ENCODE results near the gene RAB5B.

DNA sequence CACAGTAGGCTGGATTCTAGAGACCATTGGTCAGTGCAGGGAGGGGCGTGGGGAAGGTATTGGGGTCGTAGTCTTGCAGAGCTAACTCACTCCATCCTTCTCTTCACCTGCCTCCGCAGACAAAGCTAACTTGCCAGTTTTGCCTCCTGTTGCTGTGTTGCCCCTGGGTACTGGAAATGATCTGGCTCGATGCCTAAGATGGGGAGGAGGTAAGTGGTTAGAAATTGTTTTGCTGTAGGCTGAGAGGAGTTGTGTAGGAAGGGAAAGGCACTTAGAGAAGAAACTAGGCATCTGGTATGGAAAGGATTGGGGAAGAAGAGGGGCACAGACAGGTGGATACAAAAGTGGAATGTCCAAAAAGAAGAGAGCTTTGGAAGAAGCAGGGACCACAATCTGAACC, 31.8 kb upstream of the RAB5B start:
- TF ChIP-seq POLR2A (IDR thresholded peaks at IDR 0.05): no peak
- TF ChIP-seq, protein P1, sequence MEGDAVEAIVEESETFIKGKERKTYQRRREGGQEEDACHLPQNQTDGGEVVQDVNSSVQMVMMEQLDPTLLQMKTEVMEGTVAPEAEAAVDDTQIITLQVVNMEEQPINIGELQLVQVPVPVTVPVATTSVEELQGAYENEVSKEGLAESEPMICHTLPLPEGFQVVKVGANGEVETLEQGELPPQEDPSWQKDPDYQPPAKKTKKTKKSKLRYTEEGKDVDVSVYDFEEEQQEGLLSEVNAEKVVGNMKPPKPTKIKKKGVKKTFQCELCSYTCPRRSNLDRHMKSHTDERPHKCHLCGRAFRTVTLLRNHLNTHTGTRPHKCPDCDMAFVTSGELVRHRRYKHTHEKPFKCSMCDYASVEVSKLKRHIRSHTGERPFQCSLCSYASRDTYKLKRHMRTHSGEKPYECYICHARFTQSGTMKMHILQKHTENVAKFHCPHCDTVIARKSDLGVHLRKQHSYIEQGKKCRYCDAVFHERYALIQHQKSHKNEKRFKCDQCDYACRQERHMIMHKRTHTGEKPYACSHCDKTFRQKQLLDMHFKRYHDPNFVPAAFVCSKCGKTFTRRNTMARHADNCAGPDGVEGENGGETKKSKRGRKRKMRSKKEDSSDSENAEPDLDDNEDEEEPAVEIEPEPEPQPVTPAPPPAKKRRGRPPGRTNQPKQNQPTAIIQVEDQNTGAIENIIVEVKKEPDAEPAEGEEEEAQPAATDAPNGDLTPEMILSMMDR (IDR thresholded peaks at IDR 0.05): no peak
